ENCODE data around the gene LUC7L3. TPM values are rescaled to one million over a fixed set of nuclear protein-coding genes. Genes with fewer than 3 reads are reported as not detected.

The LUC7L3 gene
- total RNA-seq, 2 experiments from 2014 or later, result 116 to 126 TPM

- H3K36me3 Mint-ChIP-seq (ENCODE audit: low read depth), result peaks cover 12% of the 10 kb centered on the region
- Histone ChIP-seq H3K27ac (ENCODE audit: low read depth in 1 of 2, low read length in 2 of 2) (no peak overlapping the region), H3K27me3 (ENCODE audit: control insufficient read depth in 1 of 2, insufficient read depth in 2 of 2, low read length in 2 of 2) (no peaks in the 10 kb centered on the region), H3K9me3 (ENCODE audit: control insufficient read depth in 1 of 2, insufficient read depth in 1 of 2, low read length in 2 of 2) (no peaks in the 10 kb centered on the region), H3K4me3 (ENCODE audit: low read length) (no peak overlapping the region), H3K4me1 (ENCODE audit: insufficient read depth, low read length) (peaks cover 32% of the 10 kb centered on the region), H3K36me3 (ENCODE audit: insufficient read depth, low read length) (no peaks in the 10 kb centered on the region)
- no peak overlapping the region for H3K4me3 Mint-ChIP-seq
- ChIA-PET POLR2A (no interaction called here), CTCF (no interaction called here)
- no peaks in the 10 kb centered on the region for H3K9me3 Mint-ChIP-seq
- ATAC-seq (ENCODE audit: poor library complexity) (no peak), DNase-seq (no peak)
- no peaks in the 10 kb centered on the region for H3K27me3 Mint-ChIP-seq
- H3K27ac Mint-ChIP-seq, result peak overlapping the region; percentile 76
- intact Hi-C loops (cut with DNase I, micrococcal nuclease), result no loop called here
- H3K4me1 Mint-ChIP-seq (ENCODE audit: low read depth), result peaks cover 27% of the 10 kb centered on the region
- TF ChIP-seq CTCF (IDR thresholded peaks at IDR 0.05), result no peak
Observed at GRCh38 chr17:50710650-50711049, 8.8 kb upstream of the LUC7L3 start.

- ChIA-PET CTCF (no interaction called here), POLR2A (no interaction called here)
- Mint-ChIP-seq H3K9me3 (no peaks in the 10 kb centered on the region), H3K4me3 (no peak overlapping the region), H3K36me3 (ENCODE audit: low read depth) (peaks cover 4% of the 10 kb centered on the region), H3K4me1 (ENCODE audit: low read depth) (peaks cover 23% of the 10 kb centered on the region), H3K27ac (no peak overlapping the region), H3K27me3 (no peaks in the 10 kb centered on the region)
- ATAC-seq (ENCODE audit: poor library complexity) (no peak), DNase-seq (no peak)
- Histone ChIP-seq H3K4me1 (ENCODE audit: insufficient read depth, low read length) (peaks cover 19% of the 10 kb centered on the region), H3K27ac (ENCODE audit: low read depth in 1 of 2, low read length in 2 of 2) (no peak overlapping the region), H3K4me3 (ENCODE audit: low read length) (no peak overlapping the region), H3K9me3 (ENCODE audit: control insufficient read depth in 1 of 2, insufficient read depth in 1 of 2, low read length in 2 of 2) (no peaks in the 10 kb centered on the region), H3K27me3 (ENCODE audit: control insufficient read depth in 1 of 2, insufficient read depth in 2 of 2, low read length in 2 of 2) (no peaks in the 10 kb centered on the region), H3K36me3 (ENCODE audit: insufficient read depth, low read length) (no peaks in the 10 kb centered on the region)
- intact Hi-C loops (cut with DNase I, micrococcal nuclease), result no loop called here
- TF ChIP-seq CTCF (IDR thresholded peaks at IDR 0.05), result no peak
Observed at GRCh38 chr17:50712641-50713040, 6.8 kb upstream of the LUC7L3 start.

- ATAC-seq (ENCODE audit: poor library complexity) (no peak), DNase-seq (no peak)
- no peaks in the 10 kb centered on the region for H3K9me3 ChIP-seq (ENCODE audit: control insufficient read depth in 1 of 2, insufficient read depth in 1 of 2, low read length in 2 of 2)
- ChIA-PET CTCF (no interaction called here), POLR2A (no interaction called here)
- no peaks in the 10 kb centered on the region for H3K27me3 ChIP-seq (ENCODE audit: control insufficient read depth in 1 of 2, insufficient read depth in 2 of 2, low read length in 2 of 2)
- H3K27ac Mint-ChIP-seq, result no peak overlapping the region
- peaks cover 6% of the 10 kb centered on the region for H3K4me1 Mint-ChIP-seq (ENCODE audit: low read depth)
- no peaks in the 10 kb centered on the region for H3K27me3 Mint-ChIP-seq
- H3K4me1 ChIP-seq (ENCODE audit: insufficient read depth, low read length), result peaks cover 7% of the 10 kb centered on the region
- no peak overlapping the region for H3K27ac ChIP-seq (ENCODE audit: low read depth in 1 of 2, low read length in 2 of 2)
- H3K9me3 Mint-ChIP-seq, result no peaks in the 10 kb centered on the region
- no peaks in the 10 kb centered on the region for H3K36me3 ChIP-seq (ENCODE audit: insufficient read depth, low read length)
- intact Hi-C loops (cut with DNase I, micrococcal nuclease), result loop anchor here in 1 of 2 experiments (5.0 kb wide), 1 partner anchor 437 kb away; the partner anchor contains the start of gene NME1
- no peak overlapping the region for H3K4me3 ChIP-seq (ENCODE audit: low read length)
- no peak overlapping the region for H3K4me3 Mint-ChIP-seq
- peaks cover 14% of the 10 kb centered on the region for H3K36me3 Mint-ChIP-seq (ENCODE audit: low read depth)
- no peak for TF ChIP-seq CTCF (IDR thresholded peaks at IDR 0.05)
Observed at GRCh38 chr17:50715471-50715870, 3.9 kb upstream of the LUC7L3 start.

All from CD4-positive, alpha-beta T cell (primary cell).